Calu3 (cell line): ENCODE measurements around the gene FAM89B. TPM values are rescaled to one million over a fixed set of nuclear protein-coding genes. Genes with fewer than 3 reads are reported as not detected.

Experiments used
- BruUV-seq: library from RNA; stranded (reverse); fragments of 400-500 nt; replicated peaks from 2 replicates; lab custom pipeline; 2021; lab: Mats Ljungman, UMichigan
- CTCF ChIA-PET: fragments of 300-600 bp; sonication (Branson Sonifier 250); formaldehyde crosslinking; loops from one replicate; lab custom pipeline; 2022; ENCODE audit warnings: antibody characterized with exemption; lab: Charles Lee
- DNase-seq: peaks from one replicate; pipeline ENCODE4 v3.0.0; 2022
- H3K27ac Mint-ChIP-seq: one replicate; pipeline ENCODE4 v1.8.0; 2022; ENCODE audit warnings: mixed read lengths; ENCODE audit not compliant: unreplicated experiment
- H3K27me3 Mint-ChIP-seq: one replicate; pipeline ENCODE4 v1.8.0; 2022; ENCODE audit warnings: mixed read lengths; ENCODE audit not compliant: unreplicated experiment
- H3K36me3 Mint-ChIP-seq: one replicate; pipeline ENCODE4 v1.8.0; 2022; ENCODE audit warnings: mild to moderate bottlenecking, moderate library complexity, mixed read lengths; ENCODE audit not compliant: insufficient read depth, unreplicated experiment
- H3K4me1 Mint-ChIP-seq: one replicate; pipeline ENCODE4 v1.8.0; 2022; ENCODE audit warnings: mild to moderate bottlenecking, low read depth, mixed read lengths; ENCODE audit not compliant: unreplicated experiment
- H3K4me3 Mint-ChIP-seq: one replicate; pipeline ENCODE4 v1.8.0; 2022; ENCODE audit warnings: mild to moderate bottlenecking, low read depth, moderate library complexity, mixed read lengths; ENCODE audit not compliant: unreplicated experiment
- H3K9me3 Mint-ChIP-seq: one replicate; pipeline ENCODE4 v1.8.0; 2022; ENCODE audit warnings: low read depth, mixed read lengths; ENCODE audit not compliant: unreplicated experiment
- CTCF ChIP-seq: fragments of 200-600 bp; IDR thresholded peaks from one replicate; pipeline ENCODE4 v1.8.0; 2022; ENCODE audit warnings: antibody characterized with exemption; ENCODE audit not compliant: unreplicated experiment
- intact Hi-C: fragments of 100-400 bp; cut with micrococcal nuclease; formaldehyde crosslinking; loops from one replicate; pipeline ENCODE4 v1.10.0; 2022; ENCODE audit not compliant: unreplicated experiment
- total RNA-seq: library from RNA; stranded (reverse); gene quantifications from 2 replicates; pipeline ENCODE4 v1.2.3, GENCODE V29; 2022

Gene FAM89B
- total RNA-seq, 1 experiment from 2014 or later = 29.8 TPM

- Mint-ChIP-seq H3K9me3 (no peaks in the 10 kb centered on the region), H3K27me3 (no peaks in the 10 kb centered on the region), H3K4me3 (peak overlapping the region; percentile 46), H3K27ac (peak overlapping the region; percentile 75), H3K4me1 (peaks cover 64% of the 10 kb centered on the region), H3K36me3 (peaks cover 48% of the 10 kb centered on the region)
- intact Hi-C loops = no loop called here
- no TSS peak for BruUV-seq
- peak; percentile 63 for DNase-seq
- CTCF ChIA-PET = interaction anchor here (0.7 to 3.3 kb wide), 5 partner anchors 10 to 35 kb away, joined by 3 to 21 read pairs (median 4); partner anchors contain the start of genes EHBP1L1, FAM89B, SCYL1 and ZNRD2
- no peak for TF ChIP-seq CTCF
Measured at GRCh38 chr11:65559951-65560537, 12.3 kb upstream of the FAM89B start.

- intact Hi-C loops = no loop called here
- Mint-ChIP-seq H3K4me1 (peaks cover 57% of the 10 kb centered on the region), H3K9me3 (no peaks in the 10 kb centered on the region), H3K4me3 (peak overlapping the region; percentile 46), H3K27me3 (no peaks in the 10 kb centered on the region), H3K27ac (peak overlapping the region; percentile 75), H3K36me3 (peaks cover 40% of the 10 kb centered on the region)
- BruUV-seq = no TSS peak
- no peak for TF ChIP-seq CTCF
- CTCF ChIA-PET = interaction anchor here (1.1 to 3.3 kb wide), 4 partner anchors 9 to 20 kb away, joined by 3 to 21 read pairs (median 6); partner anchors contain the start of genes EHBP1L1, FAM89B and ZNRD2
- no peak for DNase-seq
Measured at GRCh38 chr11:65560555-65561418, 11.6 kb upstream of the FAM89B start.

GRCh38 chr11:65562020-65562419 is 10.3 kb upstream of the FAM89B start:
- no peak for TF ChIP-seq CTCF
- H3K4me1 Mint-ChIP-seq = peaks cover 44% of the 10 kb centered on the region
- peaks cover 28% of the 10 kb centered on the region for H3K36me3 Mint-ChIP-seq
- no peak overlapping the region for H3K4me3 Mint-ChIP-seq
- H3K9me3 Mint-ChIP-seq = no peaks in the 10 kb centered on the region
- BruUV-seq = no TSS peak
- peak overlapping the region; percentile 45 for H3K27ac Mint-ChIP-seq
- intact Hi-C loops = no loop called here
- CTCF ChIA-PET = no interaction called here
- H3K27me3 Mint-ChIP-seq = no peaks in the 10 kb centered on the region
- DNase-seq = no peak

GRCh38 chr11:65562788-65563187 is 9.6 kb upstream of the FAM89B start:
- intact Hi-C loops = no loop called here
- Mint-ChIP-seq H3K27ac (no peak overlapping the region), H3K9me3 (no peaks in the 10 kb centered on the region), H3K4me1 (peaks cover 40% of the 10 kb centered on the region), H3K36me3 (peaks cover 20% of the 10 kb centered on the region), H3K4me3 (no peak overlapping the region), H3K27me3 (no peaks in the 10 kb centered on the region)
- no peak for DNase-seq
- TF ChIP-seq CTCF = no peak
- BruUV-seq = no TSS peak
- CTCF ChIA-PET = interaction anchor here (1.0 kb wide), 1 partner anchor 12 kb away, joined by 3 read pairs; no protein-coding TSS in a partner anchor
